Cardiac muscle cell (in vitro differentiated cells and primary cell): ENCODE measurements around the gene WBP2NL. TPM values are rescaled to one million over a fixed set of nuclear protein-coding genes. Genes with fewer than 3 reads are reported as not detected.

Experiments
- DNase-seq, 2 donors: peaks; one replicate each; pipeline versions ENCODE4 v3.0.0 to v3.0.0-alpha.2; 2010 to 2017; ENCODE audit warnings: low read depth in 1 of 2, low spot score in 1 of 2
- H3K27ac ChIP-seq: fragments of 200-600 bp; sonication (generic); 2 replicates; pipeline ENCODE4 v1.5.1; 2016
- H3K27me3 ChIP-seq: fragments of 200-600 bp; sonication (generic); 2 replicates; pipeline ENCODE4 v1.6.0; 2016; ENCODE audit warnings: control low read depth
- H3K36me3 ChIP-seq: fragments of 200-600 bp; sonication (generic); 2 replicates; pipeline ENCODE4 v1.5.1; 2016; ENCODE audit warnings: control low read depth
- H3K4me1 ChIP-seq: fragments of 200-600 bp; sonication (generic); 2 replicates; pipeline ENCODE4 v1.8.1; 2017; ENCODE audit warnings: low read depth, mild to moderate bottlenecking, mixed run types
- H3K4me3 ChIP-seq: fragments of 200-600 bp; sonication (generic); 2 replicates; pipeline ENCODE4 v1.5.1; 2016; ENCODE audit warnings: mild to moderate bottlenecking
- H3K9me3 ChIP-seq: fragments of 200-600 bp; sonication (generic); 2 replicates; pipeline ENCODE4 v1.5.1; 2017; ENCODE audit warnings: low read depth, mild to moderate bottlenecking, control low read depth
- CTCF ChIP-seq: IDR thresholded peaks from 2 replicates; pipeline ENCODE4 v1.5.1; 2012; ENCODE audit warnings: low read depth, mild to moderate bottlenecking, low read length
- polyA plus RNA-seq: library from polyadenylated mRNA; unstranded; fragments of >200 nt; fragmentation: Nextera tagmentation; extraction: Ambion mirVana; gene quantifications from 2 replicates; pipeline ENCODE4 v1.2.1, GENCODE V29; 2016
- total RNA-seq: library from RNA; depleted of rRNA; stranded (reverse); fragments of >200 nt; gene quantifications from 2 replicates; pipeline ENCODE4 v1.2.3, GENCODE V29; 2016

Gene WBP2NL
- total and polyA plus RNA-seq, 2 experiments from 2014 or later: not detected

DNA sequence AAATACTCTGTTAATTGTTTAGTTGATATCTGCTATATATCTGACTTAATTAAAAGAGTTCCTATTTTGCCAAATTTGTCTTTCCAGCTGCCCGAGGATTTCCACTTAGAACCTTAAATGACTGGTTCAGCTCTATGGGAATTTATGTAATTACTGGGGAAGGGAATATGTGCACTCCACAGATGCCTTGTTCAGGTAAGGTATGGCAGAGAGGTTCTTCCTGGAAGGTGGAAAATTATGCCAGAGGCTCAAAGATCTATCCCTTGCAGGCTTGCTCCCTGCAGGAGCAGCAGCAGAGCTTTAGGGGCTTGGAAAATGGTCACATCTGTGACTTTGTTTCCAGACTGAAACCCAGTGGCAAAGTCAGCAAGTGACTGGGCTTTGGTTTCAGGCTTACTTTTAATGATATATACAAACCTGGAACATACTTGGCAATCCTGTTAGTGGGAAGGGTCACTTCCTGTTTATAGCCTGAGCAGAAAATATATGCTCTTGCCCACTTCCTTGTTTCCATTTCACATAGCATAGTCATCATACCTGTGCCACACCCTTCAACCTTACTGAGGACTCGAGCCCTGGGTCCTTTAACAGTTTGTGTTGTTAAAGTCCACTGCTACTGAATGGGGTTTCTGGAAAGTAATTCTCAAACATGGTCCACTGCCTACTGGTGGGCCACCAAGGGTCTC, 23.7 kb downstream of the WBP2NL start:
- no peak overlapping the region for H3K4me3 ChIP-seq
- no peak overlapping the region for H3K27ac ChIP-seq
- H3K9me3 ChIP-seq: no peaks in the 10 kb centered on the region
- H3K27me3 ChIP-seq: no peaks in the 10 kb centered on the region
- no peak for TF ChIP-seq CTCF
- H3K36me3 ChIP-seq: no peaks in the 10 kb centered on the region
- no peaks in the 10 kb centered on the region for H3K4me1 ChIP-seq
- DNase-seq: no peak

- Histone ChIP-seq H3K36me3 (no peaks in the 10 kb centered on the region), H3K27me3 (no peaks in the 10 kb centered on the region), H3K4me1 (no peaks in the 10 kb centered on the region), H3K9me3 (no peaks in the 10 kb centered on the region), H3K27ac (no peak overlapping the region), H3K4me3 (no peak overlapping the region)
- no peak for TF ChIP-seq CTCF
- no peak for DNase-seq
Observed at GRCh38 chr22:42025421-42025820, 26.8 kb downstream of the WBP2NL start.

DNA sequence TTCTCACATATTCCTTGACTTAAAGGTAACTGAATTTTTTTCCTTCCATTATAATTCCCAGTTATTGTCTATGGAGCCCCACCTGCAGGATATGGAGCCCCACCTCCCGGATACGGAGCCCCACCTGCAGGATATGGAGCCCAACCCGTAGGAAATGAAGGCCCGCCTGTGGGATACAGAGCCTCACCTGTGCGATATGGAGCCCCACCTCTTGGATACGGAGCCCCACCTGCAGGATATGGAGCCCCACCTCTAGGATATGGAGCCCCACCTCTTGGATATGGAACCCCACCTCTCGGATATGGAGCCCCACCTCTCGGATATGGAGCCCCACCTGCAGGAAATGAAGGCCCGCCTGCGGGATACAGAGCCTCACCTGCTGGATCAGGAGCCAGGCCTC, 28.1 kb downstream of the WBP2NL start:
- H3K4me1 ChIP-seq: no peaks in the 10 kb centered on the region
- no peaks in the 10 kb centered on the region for H3K9me3 ChIP-seq
- no peak for DNase-seq
- no peak overlapping the region for H3K27ac ChIP-seq
- H3K4me3 ChIP-seq: no peak overlapping the region
- no peaks in the 10 kb centered on the region for H3K27me3 ChIP-seq
- H3K36me3 ChIP-seq: no peaks in the 10 kb centered on the region
- no peak for TF ChIP-seq CTCF

DNA sequence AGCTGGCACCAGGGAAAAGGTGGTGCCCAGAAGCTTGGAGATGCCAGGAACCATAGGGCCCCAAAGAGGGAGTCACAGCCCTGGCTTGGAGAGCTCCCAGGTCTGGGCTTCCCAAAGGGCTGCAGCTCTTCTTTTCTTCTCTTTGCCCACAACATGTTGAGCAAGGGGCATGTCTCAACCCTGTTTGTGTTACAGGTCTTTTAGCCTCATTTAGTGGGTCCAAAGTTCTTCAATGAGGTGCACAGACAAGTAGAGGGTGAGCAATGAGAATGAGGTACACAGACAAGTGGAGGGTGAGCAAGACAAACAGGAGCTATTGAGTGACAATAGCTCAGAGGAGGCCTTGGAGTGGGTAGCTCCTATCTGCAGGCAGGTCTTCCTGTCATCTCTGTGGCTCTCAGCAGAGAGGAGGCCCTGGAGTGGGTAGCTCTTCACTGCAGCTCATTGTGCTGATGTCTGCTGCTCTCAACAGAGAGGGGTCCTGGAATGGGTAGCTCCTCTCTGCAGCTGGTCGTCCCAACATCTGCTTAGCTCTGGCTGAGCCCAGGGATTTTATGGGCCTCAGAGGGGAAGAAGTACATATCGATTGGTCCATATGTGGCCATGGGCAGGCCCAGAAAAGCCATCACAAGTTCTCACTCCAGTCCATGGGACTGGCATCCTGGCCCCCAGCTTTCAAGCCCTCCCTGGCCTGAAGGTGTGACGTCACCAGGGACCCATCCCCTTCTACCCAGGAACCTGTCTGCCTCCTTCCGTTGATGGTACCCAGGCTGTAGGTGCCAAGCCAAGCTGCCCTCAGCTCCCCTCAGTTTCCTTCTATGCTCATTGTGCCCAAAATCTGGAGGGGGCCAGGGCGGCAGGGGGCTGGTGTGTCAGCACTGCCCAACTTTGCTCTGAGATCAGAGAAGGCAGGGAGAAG, 34.9 kb downstream of the WBP2NL start:
- no peak for TF ChIP-seq CTCF
- no peak overlapping the region for H3K27ac ChIP-seq
- DNase-seq: no peak

DNA sequence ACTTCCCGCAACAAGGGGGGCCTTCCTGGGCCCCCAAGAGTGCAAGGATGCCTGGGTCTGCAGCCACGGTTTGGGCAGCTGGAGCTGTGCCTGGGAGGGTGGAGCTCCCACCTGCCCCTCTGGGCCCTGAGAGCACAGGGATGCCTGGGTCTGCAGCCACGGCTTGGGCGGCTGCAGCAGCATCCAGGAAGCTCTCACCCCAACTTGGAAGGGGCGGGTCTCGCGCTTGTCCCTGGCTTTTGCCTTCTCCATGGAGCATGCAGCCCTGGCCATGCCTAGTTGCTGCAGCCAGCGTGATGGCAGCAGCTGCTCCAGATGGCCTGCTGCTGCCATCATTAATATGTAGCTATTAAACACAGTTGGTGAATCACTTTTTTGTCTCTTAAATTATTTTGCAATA, 36.7 kb downstream of the WBP2NL start:
- H3K36me3 ChIP-seq: no peaks in the 10 kb centered on the region

More for the DNA sequence above, 34.9 kb downstream of the WBP2NL start:
- Histone ChIP-seq H3K4me1 (no peaks in the 10 kb centered on the region), H3K36me3 (no peaks in the 10 kb centered on the region), H3K4me3 (no peak overlapping the region), H3K9me3 (no peaks in the 10 kb centered on the region), H3K27me3 (no peaks in the 10 kb centered on the region)

More for the DNA sequence above, 36.7 kb downstream of the WBP2NL start:
- no peaks in the 10 kb centered on the region for H3K27me3 ChIP-seq
- H3K4me3 ChIP-seq: no peak overlapping the region
- no peaks in the 10 kb centered on the region for H3K4me1 ChIP-seq
- no peak for TF ChIP-seq CTCF
- no peaks in the 10 kb centered on the region for H3K9me3 ChIP-seq
- DNase-seq: no peak
- H3K27ac ChIP-seq: no peak overlapping the region
